Measurements from ENCODE around the gene RAB31.

RAB31 gene

DNA sequence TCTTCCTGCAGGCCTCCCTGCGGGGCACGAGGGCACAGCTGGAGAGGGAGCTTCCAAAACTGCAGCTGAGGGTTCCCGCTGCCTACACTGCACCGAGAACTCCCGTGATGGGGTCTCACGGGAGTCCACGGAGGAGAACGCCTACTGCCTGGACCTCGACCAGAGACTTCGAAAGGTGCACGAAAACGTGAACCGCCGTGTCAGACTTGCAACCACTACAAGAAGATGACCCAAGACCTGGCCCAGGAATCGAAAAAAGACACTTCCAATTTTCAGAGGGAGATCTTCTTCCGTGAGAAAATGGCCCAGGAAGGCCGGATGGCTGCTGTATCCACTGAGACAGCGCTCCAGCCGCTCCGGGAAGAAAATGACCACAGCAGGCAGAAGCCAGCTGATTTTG lies 124.8 kb downstream of the RAB31 start:
- no peak for TF ChIP-seq POLR2AphosphoS5 (IDR thresholded peaks at IDR 0.05; ENCODE audit: low read depth, low read length)
- no peak for TF ChIP-seq SPI1 (IDR thresholded peaks at IDR 0.05; ENCODE audit: low read depth, low read length)
- no peak for TF ChIP-seq PAX5 (IDR thresholded peaks at IDR 0.05; ENCODE audit: insufficient read depth, low read length, severe bottlenecking)
- no peak for TF ChIP-seq POLR2A (IDR thresholded peaks at IDR 0.05; ENCODE audit: low read depth, low read length)
- no peak for TF ChIP-seq POU2F2 (IDR thresholded peaks at IDR 0.05; ENCODE audit: low read depth, low read length)
- no peak for TF ChIP-seq TAF1 (IDR thresholded peaks at IDR 0.05; ENCODE audit: low read depth, low read length)
- no peak for FAIRE-seq
- DNase-seq (ENCODE audit: insufficient read length, low spot score), result no peak

DNA sequence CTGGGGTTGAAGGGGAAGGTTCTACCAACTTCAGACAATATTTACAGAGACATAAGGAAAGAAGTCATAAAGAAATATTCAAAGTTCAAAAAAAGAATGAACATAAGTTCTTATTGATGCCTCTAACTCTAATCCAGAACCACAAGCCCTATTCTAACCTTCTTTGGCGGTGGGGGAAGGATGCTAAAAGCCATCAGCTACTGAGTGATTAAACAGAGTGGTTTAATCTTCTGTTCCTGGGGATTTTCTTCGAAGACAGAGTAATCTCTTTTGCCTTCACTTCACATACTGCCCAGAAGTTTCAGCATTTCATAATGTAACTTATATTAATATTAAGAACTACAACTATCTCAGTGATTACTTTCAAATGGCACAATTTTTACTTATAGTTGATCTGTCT lies 126.5 kb downstream of the RAB31 start:
- TF ChIP-seq POU2F2 (IDR thresholded peaks at IDR 0.05; ENCODE audit: low read depth, low read length) (no peak), POLR2A (IDR thresholded peaks at IDR 0.05; ENCODE audit: low read depth, low read length) (no peak), SPI1 (IDR thresholded peaks at IDR 0.05; ENCODE audit: low read depth, low read length) (no peak)
- no peak for FAIRE-seq
- DNase-seq (ENCODE audit: insufficient read length, low spot score), result no peak

DNA sequence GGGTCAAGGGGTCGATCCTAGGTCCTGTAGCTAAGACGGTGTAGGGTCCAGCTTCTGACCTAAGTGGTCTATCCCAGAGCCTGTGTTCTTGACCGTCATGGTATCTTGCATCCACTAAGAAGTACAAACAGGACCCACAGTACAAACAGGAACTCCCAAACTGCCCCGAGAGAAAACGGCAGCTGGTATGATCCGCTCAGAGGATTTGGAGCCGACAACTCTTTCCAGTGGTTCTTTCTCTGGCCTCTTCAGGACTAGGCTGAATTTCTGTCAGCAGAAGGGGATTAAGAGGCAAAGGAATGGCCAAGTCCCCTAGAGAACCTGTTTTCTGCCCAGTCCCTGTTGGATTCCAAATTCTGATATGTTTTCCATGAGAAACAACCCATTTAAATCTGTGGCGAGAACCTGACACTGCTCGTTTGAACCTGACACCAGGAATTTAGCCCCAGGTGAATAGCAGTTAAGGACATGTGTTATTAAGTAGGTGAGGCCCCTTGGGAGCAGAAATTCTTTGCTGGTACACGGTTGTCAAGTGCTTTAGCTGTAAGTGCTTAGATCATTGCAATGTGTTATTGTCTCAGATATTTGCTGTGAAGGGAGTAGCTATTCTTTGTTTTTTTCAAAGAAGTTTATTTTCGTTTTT lies 127.1 kb downstream of the RAB31 start:
- TF ChIP-seq POLR2A (IDR thresholded peaks at IDR 0.05; ENCODE audit: low read depth, low read length) (no peak), POU2F2 (IDR thresholded peaks at IDR 0.05; ENCODE audit: low read depth, low read length) (no peak), POLR2AphosphoS5 (IDR thresholded peaks at IDR 0.05; ENCODE audit: low read depth, low read length) (no peak), TAF1 (IDR thresholded peaks at IDR 0.05; ENCODE audit: low read depth, low read length) (no peak), PAX5 (IDR thresholded peaks at IDR 0.05; ENCODE audit: insufficient read depth, low read length, severe bottlenecking) (no peak), SPI1 (IDR thresholded peaks at IDR 0.05; ENCODE audit: low read depth, low read length) (no peak)
- FAIRE-seq (no peak), DNase-seq (ENCODE audit: insufficient read length, low spot score) (no peak)

DNA sequence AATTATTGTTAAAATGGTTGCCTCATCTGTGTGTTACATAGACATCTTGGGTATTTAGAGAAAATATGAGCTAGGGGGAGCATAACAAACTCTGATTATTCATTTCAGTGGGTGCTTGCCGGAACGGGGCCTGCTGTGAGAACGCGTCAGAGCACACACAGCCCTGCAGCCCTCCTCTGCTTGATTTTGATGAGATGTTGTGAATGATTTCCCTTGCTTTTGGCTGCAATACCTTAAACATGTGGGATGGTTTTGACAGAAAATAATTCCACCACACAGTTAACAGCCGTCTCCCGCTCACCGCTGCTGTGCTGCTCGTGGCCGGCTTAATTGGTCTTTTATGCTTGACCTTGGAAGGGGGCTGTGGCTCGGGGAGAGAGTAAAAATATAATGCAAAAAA lies 127.7 kb downstream of the RAB31 start:
- DNase-seq (ENCODE audit: insufficient read length, low spot score) (no peak), FAIRE-seq (no peak)
- no peak for TF ChIP-seq SPI1 (IDR thresholded peaks at IDR 0.05; ENCODE audit: low read depth, low read length)

DNA sequence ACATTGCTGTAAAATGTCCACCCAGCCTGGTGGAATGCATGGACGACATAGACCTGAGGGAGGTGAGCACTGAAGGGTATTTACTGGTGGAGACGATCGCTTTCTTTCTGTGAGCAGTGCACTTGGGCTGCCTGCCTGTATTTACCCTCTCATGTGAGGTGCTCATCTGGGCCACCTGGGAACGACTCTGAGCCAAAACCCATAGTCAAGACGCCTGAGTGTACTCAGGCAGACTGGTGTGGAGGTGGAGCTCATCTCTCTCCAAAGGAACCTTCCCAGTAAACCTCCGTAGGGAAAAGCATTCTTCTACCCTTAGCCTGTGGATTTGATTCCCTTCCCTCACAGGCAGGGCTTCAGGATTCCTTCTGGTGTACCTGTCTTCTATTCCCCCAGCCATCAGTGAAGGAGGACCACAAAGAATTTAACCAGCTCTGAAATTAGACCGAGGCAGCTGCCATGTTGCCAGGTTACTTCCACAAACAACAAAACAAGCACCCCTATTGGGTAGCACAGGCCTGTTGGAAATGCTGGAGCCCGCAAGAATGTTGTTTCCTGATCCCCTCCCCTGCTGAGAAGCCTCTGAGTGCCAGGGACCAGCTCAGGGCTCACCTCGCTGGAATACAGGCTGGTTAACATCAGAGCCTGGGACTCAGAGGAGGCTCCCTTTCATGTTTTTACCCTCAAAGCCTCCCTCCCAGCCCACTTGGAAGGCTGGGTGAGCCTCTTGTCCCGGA lies 130.2 kb downstream of the RAB31 start:
- TF ChIP-seq POLR2AphosphoS5 (IDR thresholded peaks at IDR 0.05; ENCODE audit: low read depth, low read length), result no peak
- no peak for TF ChIP-seq SPI1 (IDR thresholded peaks at IDR 0.05; ENCODE audit: low read depth, low read length)
- no peak for TF ChIP-seq TAF1 (IDR thresholded peaks at IDR 0.05; ENCODE audit: low read depth, low read length)
- TF ChIP-seq POU2F2 (IDR thresholded peaks at IDR 0.05; ENCODE audit: low read depth, low read length), result no peak
- TF ChIP-seq POLR2A (IDR thresholded peaks at IDR 0.05; ENCODE audit: low read depth, low read length), result no peak
- no peak for TF ChIP-seq PAX5 (IDR thresholded peaks at IDR 0.05; ENCODE audit: insufficient read depth, low read length, severe bottlenecking)
- FAIRE-seq (no peak), DNase-seq (ENCODE audit: insufficient read length, low spot score) (no peak)

DNA sequence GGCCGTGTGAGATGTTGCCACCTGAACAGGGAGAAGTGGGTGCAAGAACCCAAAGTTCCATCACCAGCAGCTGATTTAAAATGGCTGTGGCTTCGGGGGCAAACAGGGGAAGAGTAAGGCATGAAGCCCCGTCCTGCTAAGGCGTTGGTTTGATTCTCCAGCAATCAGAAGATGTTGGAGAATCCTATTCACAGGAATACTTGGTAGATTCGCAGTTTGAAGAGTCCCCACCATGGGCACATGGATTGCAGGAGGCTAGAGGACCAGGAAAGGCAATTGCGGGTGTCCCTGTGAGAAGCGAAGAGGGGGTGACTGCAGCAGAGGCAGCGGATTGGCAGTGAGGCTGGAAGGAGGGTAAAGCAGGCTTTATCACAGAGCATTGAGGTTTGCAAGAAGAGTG lies 131.1 kb downstream of the RAB31 start:
- FAIRE-seq, result no peak
- no peak for TF ChIP-seq POLR2A (IDR thresholded peaks at IDR 0.05; ENCODE audit: low read depth, low read length)
- no peak for TF ChIP-seq POLR2AphosphoS5 (IDR thresholded peaks at IDR 0.05; ENCODE audit: low read depth, low read length)
- no peak for TF ChIP-seq SPI1 (IDR thresholded peaks at IDR 0.05; ENCODE audit: low read depth, low read length)
- TF ChIP-seq TAF1 (IDR thresholded peaks at IDR 0.05; ENCODE audit: low read depth, low read length), result no peak
- no peak for TF ChIP-seq PAX5 (IDR thresholded peaks at IDR 0.05; ENCODE audit: insufficient read depth, low read length, severe bottlenecking)
- TF ChIP-seq POU2F2 (IDR thresholded peaks at IDR 0.05; ENCODE audit: low read depth, low read length), result no peak
- DNase-seq (ENCODE audit: insufficient read length, low spot score), result no peak

DNA sequence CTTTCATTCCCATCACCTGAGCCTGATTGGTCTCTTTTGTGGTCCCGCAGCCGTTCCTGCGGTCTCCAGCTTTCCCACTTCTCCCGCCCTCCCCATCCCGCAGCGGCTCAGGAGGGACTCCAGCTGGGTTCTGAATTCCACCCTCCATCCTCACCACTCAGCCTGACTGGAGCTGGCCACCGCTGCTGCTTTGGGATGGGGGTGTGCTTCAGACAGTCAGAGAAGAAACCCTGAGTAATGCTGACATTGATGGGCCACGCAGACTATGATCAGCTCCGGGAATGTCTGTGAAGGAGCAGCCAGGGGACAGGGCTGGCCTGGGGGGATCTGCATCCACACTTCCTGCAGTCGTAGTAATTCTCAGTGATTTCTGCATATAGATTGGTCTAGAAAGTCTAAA lies 131.8 kb downstream of the RAB31 start:
- DNase-seq (ENCODE audit: insufficient read length, low spot score) (no peak), FAIRE-seq (no peak)
- TF ChIP-seq POLR2A (IDR thresholded peaks at IDR 0.05; ENCODE audit: low read depth, low read length) (no peak), PAX5 (IDR thresholded peaks at IDR 0.05; ENCODE audit: insufficient read depth, low read length, severe bottlenecking) (no peak), TAF1 (IDR thresholded peaks at IDR 0.05; ENCODE audit: low read depth, low read length) (no peak), POLR2AphosphoS5 (IDR thresholded peaks at IDR 0.05; ENCODE audit: low read depth, low read length) (no peak), POU2F2 (IDR thresholded peaks at IDR 0.05; ENCODE audit: low read depth, low read length) (no peak), SPI1 (IDR thresholded peaks at IDR 0.05; ENCODE audit: low read depth, low read length) (no peak)

DNA sequence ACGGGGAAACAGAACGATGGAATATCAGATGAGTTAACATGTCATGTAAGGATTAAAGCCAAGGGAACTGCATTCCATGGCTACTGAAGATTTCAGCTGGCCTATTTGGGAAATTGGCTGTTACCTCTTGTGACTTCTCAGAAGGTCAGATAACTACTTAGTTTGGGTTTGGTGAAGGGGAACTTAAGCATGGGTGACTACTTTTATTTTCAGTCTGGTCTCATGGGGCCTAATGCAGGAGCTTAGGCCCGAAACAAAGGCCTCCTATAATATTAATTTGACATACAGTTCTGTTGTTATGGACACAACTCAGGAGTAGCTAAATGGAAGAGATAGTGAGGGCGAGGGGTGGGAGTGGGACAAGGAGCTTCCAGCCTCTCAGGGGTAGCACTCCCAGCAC lies 133.7 kb downstream of the RAB31 start:
- TF ChIP-seq POU2F2 (IDR thresholded peaks at IDR 0.05; ENCODE audit: low read depth, low read length) (no peak), TAF1 (IDR thresholded peaks at IDR 0.05; ENCODE audit: low read depth, low read length) (no peak), POLR2AphosphoS5 (IDR thresholded peaks at IDR 0.05; ENCODE audit: low read depth, low read length) (no peak), PAX5 (IDR thresholded peaks at IDR 0.05; ENCODE audit: insufficient read depth, low read length, severe bottlenecking) (no peak), SPI1 (IDR thresholded peaks at IDR 0.05; ENCODE audit: low read depth, low read length) (no peak), POLR2A (IDR thresholded peaks at IDR 0.05; ENCODE audit: low read depth, low read length) (no peak)
- FAIRE-seq (no peak), DNase-seq (ENCODE audit: insufficient read length, low spot score) (no peak)

DNA sequence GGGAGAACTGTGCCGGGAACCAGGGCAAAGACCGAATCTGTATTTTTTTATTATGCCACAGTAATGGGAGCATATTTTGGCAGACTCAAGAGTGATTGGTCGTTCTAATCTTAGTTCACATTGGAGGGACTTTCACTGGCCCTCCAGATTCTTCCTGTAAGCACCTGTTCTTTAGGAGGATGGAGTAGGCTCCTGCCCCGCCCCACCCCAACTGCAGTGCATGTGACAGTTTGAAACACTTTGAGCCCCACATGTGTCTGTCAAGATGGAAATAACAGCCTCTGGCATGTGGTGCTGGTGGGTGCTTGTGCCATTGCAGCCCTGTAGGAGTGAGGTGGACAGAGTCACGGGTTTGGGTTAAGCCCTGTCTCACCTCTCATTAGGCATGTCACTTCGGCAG lies 134.3 kb downstream of the RAB31 start:
- no peak for TF ChIP-seq SPI1 (IDR thresholded peaks at IDR 0.05; ENCODE audit: low read depth, low read length)
- no peak for TF ChIP-seq POLR2AphosphoS5 (IDR thresholded peaks at IDR 0.05; ENCODE audit: low read depth, low read length)
- no peak for TF ChIP-seq TAF1 (IDR thresholded peaks at IDR 0.05; ENCODE audit: low read depth, low read length)
- TF ChIP-seq POLR2A (IDR thresholded peaks at IDR 0.05; ENCODE audit: low read depth, low read length), result no peak
- no peak for TF ChIP-seq POU2F2 (IDR thresholded peaks at IDR 0.05; ENCODE audit: low read depth, low read length)
- TF ChIP-seq PAX5 (IDR thresholded peaks at IDR 0.05; ENCODE audit: insufficient read depth, low read length, severe bottlenecking), result no peak
- DNase-seq (ENCODE audit: insufficient read length, low spot score), result no peak
- FAIRE-seq, result no peak

DNA sequence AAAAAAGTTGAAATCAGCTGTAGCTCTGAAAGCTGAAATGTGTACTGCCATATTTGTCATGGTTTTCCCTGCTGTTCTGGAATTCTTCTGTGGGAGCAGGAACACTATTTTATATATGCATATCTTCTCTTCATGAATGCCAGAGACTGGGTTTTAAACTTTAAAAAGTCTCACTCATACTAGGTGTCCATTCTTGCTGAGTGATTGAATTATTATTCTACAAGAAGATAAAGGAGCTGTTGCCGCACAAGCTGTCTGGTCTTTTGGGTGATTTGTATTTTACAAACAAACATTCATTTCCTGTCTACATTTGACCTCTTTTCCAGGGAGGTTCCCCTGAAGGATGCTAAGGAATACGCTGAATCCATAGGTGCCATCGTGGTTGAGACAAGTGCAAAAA lies 137.2 kb downstream of the RAB31 start:
- TF ChIP-seq POLR2AphosphoS5 (IDR thresholded peaks at IDR 0.05; ENCODE audit: low read depth, low read length) (no peak), TAF1 (IDR thresholded peaks at IDR 0.05; ENCODE audit: low read depth, low read length) (no peak), PAX5 (IDR thresholded peaks at IDR 0.05; ENCODE audit: insufficient read depth, low read length, severe bottlenecking) (no peak), POU2F2 (IDR thresholded peaks at IDR 0.05; ENCODE audit: low read depth, low read length) (no peak), POLR2A (IDR thresholded peaks at IDR 0.05; ENCODE audit: low read depth, low read length) (no peak), SPI1 (IDR thresholded peaks at IDR 0.05; ENCODE audit: low read depth, low read length) (no peak)
- DNase-seq (ENCODE audit: insufficient read length, low spot score) (no peak), FAIRE-seq (no peak)

Data from GM12891 (cell line).